GM12878 (cell line): ENCODE data around the gene ZNF354B.
"Not testable (repeated sequence)": the region's sequence is repeated elsewhere in the genome, so short reads cannot be mapped to it uniquely, and the experiment has no call there.

Experiments
- CTCF ChIP-seq, 3 experiments: IDR thresholded peaks in 2 of 3; conservative IDR thresholded peaks in 1 of 3; 2 replicates each; pipeline ENCODE4 v1.5.1; 2011; ENCODE audit warnings: low read depth in 3 of 3, low read length in 3 of 3, mild to moderate bottlenecking in 3 of 3, control low read depth in 2 of 3, moderate library complexity in 2 of 3, inconsistent platforms in 1 of 3, mixed read lengths in 1 of 3; ENCODE audit not compliant: control insufficient read depth in 2 of 3, insufficient read depth in 1 of 3; ENCODE audit errors: extremely low read depth in 1 of 3
- E4F1 ChIP-seq: fragments of 450-650 bp; IDR thresholded peaks from 2 replicates; pipeline ENCODE4 v1.6.1; 2018; ENCODE audit warnings: borderline replicate concordance, mild to moderate bottlenecking; ENCODE audit not compliant: partially characterized antibody
- EGR1 ChIP-seq, 2 experiments: IDR thresholded peaks; 1 replicate in 1 of 2; 2 replicates in 1 of 2; pipeline ENCODE4 v1.6.1; 2011 to 2012; ENCODE audit warnings: low read depth in 2 of 2, low read length in 2 of 2, borderline replicate concordance in 1 of 2, mild to moderate bottlenecking in 1 of 2, moderate library complexity in 1 of 2
- EZH2 ChIP-seq: IDR thresholded peaks from 2 replicates; pipeline ENCODE4 v1.6.1; 2012; ENCODE audit warnings: low read depth, mild to moderate bottlenecking, control low read depth, inconsistent platforms, low read length, borderline replicate concordance; ENCODE audit not compliant: control insufficient read depth
- HDGF ChIP-seq: fragments of 450-650 bp; IDR thresholded peaks from 2 replicates; pipeline ENCODE4 v1.6.1; 2016; ENCODE audit warnings: antibody characterized with exemption
- JUND ChIP-seq: IDR thresholded peaks from 2 replicates; pipeline ENCODE4 v1.6.1; 2012; ENCODE audit warnings: low read depth, mild to moderate bottlenecking, low read length, improper control_type of control experiment, moderate library complexity
- MEF2A ChIP-seq: IDR thresholded peaks from 2 replicates; pipeline ENCODE4 v1.6.1; 2011; ENCODE audit warnings: low read depth, mild to moderate bottlenecking, low read length, moderate library complexity; ENCODE audit not compliant: insufficient read depth
- NR2C2 ChIP-seq: IDR thresholded peaks from 2 replicates; pipeline ENCODE4 v1.6.1; 2011; ENCODE audit warnings: borderline replicate concordance, low read depth; ENCODE audit not compliant: control insufficient read depth, insufficient read length
- USF2 ChIP-seq: IDR thresholded peaks from 2 replicates; pipeline ENCODE4 v1.6.1; 2011; ENCODE audit warnings: low read depth, low read length, improper control_type of control experiment, borderline replicate concordance
- ZNF274 ChIP-seq: IDR thresholded peaks from one replicate; pipeline ENCODE4 v1.8.0; 2011; ENCODE audit not compliant: insufficient read length, insufficient read depth
- ZNF592 ChIP-seq: fragments of 450-650 bp; IDR thresholded peaks from 2 replicates; pipeline ENCODE4 v1.6.1; 2017; ENCODE audit warnings: mild to moderate bottlenecking, moderate library complexity

- not testable (repeated sequence) for TF ChIP-seq JUND; CTCF (IDR thresholded peaks at IDR 0.05 in 2 of 3, conservative IDR thresholded peaks at IDR 0.05 in 1 of 3; ENCODE audit: control insufficient read depth in 2 of 3, extremely low read depth in 1 of 3, insufficient read depth in 1 of 3, low read depth in 3 of 3, low read length in 3 of 3); HDGF; ZNF592; EZH2; USF2; EGR1 (IDR thresholded peaks at IDR 0.05; ENCODE audit: borderline replicate concordance in 1 of 2, low read depth in 2 of 2, low read length in 2 of 2); NR2C2; MEF2A; E4F1
- peak; percentile 24 for TF ChIP-seq ZNF274
Measured at GRCh38 chr5:178883115-178883694, 23.5 kb downstream of the ZNF354B start.
